GM23338 (cell line): ENCODE data around the gene PLN. TPM values are rescaled to one million over a fixed set of nuclear protein-coding genes. Genes with fewer than 3 reads are reported as not detected.

Source experiments
- ATAC-seq: fragments of 200-7000 bp; cut with Tn5 transposase; 3 replicates; pipeline ENCODE4 v1.9.1; 2020
- DNase-seq: peaks from one replicate; pipeline ENCODE4 v3.0.0-alpha.2; 2015; ENCODE audit warnings: low spot score
- H2AFZ ChIP-seq: fragments of 200-600 bp; sonication (generic); 2 replicates; pipeline ENCODE4 v1.8.0; 2016; ENCODE audit warnings: antibody characterized with exemption, mild to moderate bottlenecking, moderate library complexity
- H3F3A ChIP-seq: fragments of 200-600 bp; sonication (generic); replicated peaks from 2 replicates; pipeline ENCODE4 v1.8.0; 2017; ENCODE audit warnings: antibody characterized with exemption, mixed run types, low read depth
- H3K27ac ChIP-seq: fragments of 200-600 bp; sonication (generic); 2 replicates; pipeline ENCODE4 v1.6.1; 2016; ENCODE audit warnings: low read depth
- H3K27me3 ChIP-seq: fragments of 200-600 bp; sonication (generic); 2 replicates; pipeline ENCODE4 v1.8.0; 2016; ENCODE audit warnings: mild to moderate bottlenecking, mixed run types, moderate library complexity; ENCODE audit not compliant: insufficient read depth
- H3K36me3 ChIP-seq: fragments of 200-600 bp; sonication (generic); 2 replicates; pipeline ENCODE4 v1.8.0; 2016; ENCODE audit warnings: mild to moderate bottlenecking; ENCODE audit not compliant: insufficient read depth
- H3K4me1 ChIP-seq: fragments of 200-600 bp; sonication (generic); 2 replicates; pipeline ENCODE4 v1.8.0; 2016; ENCODE audit warnings: mild to moderate bottlenecking, moderate library complexity; ENCODE audit not compliant: insufficient read depth
- H3K4me2 ChIP-seq: fragments of 200-600 bp; sonication (generic); 2 replicates; pipeline ENCODE4 v1.7.1; 2017; ENCODE audit warnings: mixed run types
- H3K4me3 ChIP-seq: fragments of 200-600 bp; sonication (generic); 2 replicates; pipeline ENCODE4 v1.6.1; 2016; ENCODE audit warnings: mixed run types
- H3K79me2 ChIP-seq: fragments of 200-600 bp; sonication (generic); replicated peaks from 2 replicates; pipeline ENCODE4 v1.8.0; 2017; ENCODE audit warnings: mild to moderate bottlenecking; ENCODE audit not compliant: insufficient read depth
- H3K9me2 ChIP-seq: fragments of 200-600 bp; sonication (generic); 2 replicates; pipeline ENCODE4 v1.8.0; 2017; ENCODE audit not compliant: insufficient read depth
- H4K20me1 ChIP-seq: fragments of 200-600 bp; sonication (generic); replicated peaks from 2 replicates; pipeline ENCODE4 v1.8.0; 2017; ENCODE audit warnings: mild to moderate bottlenecking; ENCODE audit not compliant: insufficient read depth
- H3K27ac Mint-ChIP-seq: 2 replicates; pipeline ENCODE4 v1.8.0; 2020; ENCODE audit warnings: inconsistent platforms, mild to moderate bottlenecking, moderate library complexity, mixed read lengths
- H3K27me3 Mint-ChIP-seq: 3 replicates; pipeline ENCODE4 v1.8.0; 2022; ENCODE audit warnings: low read depth, mild to moderate bottlenecking, moderate library complexity, mixed read lengths, inconsistent platforms; ENCODE audit not compliant: insufficient read depth, poor library complexity
- H3K36me3 Mint-ChIP-seq: 3 replicates; pipeline ENCODE4 v1.8.0; 2021; ENCODE audit warnings: low read depth, mild to moderate bottlenecking, inconsistent platforms, moderate library complexity, mixed read lengths
- H3K4me1 Mint-ChIP-seq: 3 replicates; pipeline ENCODE4 v1.8.0; 2020; ENCODE audit warnings: mild to moderate bottlenecking, inconsistent platforms, mixed read lengths
- H3K4me3 Mint-ChIP-seq: 3 replicates; pipeline ENCODE4 v1.8.0; 2021; ENCODE audit warnings: moderate library complexity, mild to moderate bottlenecking, inconsistent platforms, mixed read lengths
- H3K9me3 Mint-ChIP-seq: 3 replicates; pipeline ENCODE4 v1.8.0; 2020; ENCODE audit warnings: moderate library complexity, mild to moderate bottlenecking, inconsistent platforms, mixed read lengths
- CREB1 ChIP-seq: fragments of 250-450 bp; sonication (Bioruptor Pico); IDR thresholded peaks from 2 replicates; pipeline ENCODE4 v1.5.0; 2020; ENCODE audit warnings: low read depth, mild to moderate bottlenecking, moderate library complexity
- CTCF ChIP-seq, 2 experiments: fragments of 200-600 bp in 1 of 2; sonication (generic) in 1 of 2; conservative IDR thresholded peaks; 2 replicates each; pipeline versions ENCODE4 v1.5.1 to v1.6.1; 2016 to 2017; ENCODE audit warnings: antibody characterized with exemption in 2 of 2, low read depth in 2 of 2, mild to moderate bottlenecking in 2 of 2, moderate library complexity in 1 of 2
- ETS1 ChIP-seq: IDR thresholded peaks from 2 replicates; pipeline ENCODE4 v1.6.1; 2016; ENCODE audit warnings: antibody characterized with exemption
- EZH2 ChIP-seq: fragments of 200-600 bp; sonication (generic); IDR thresholded peaks from one replicate; pipeline ENCODE4 v1.8.0; 2017; ENCODE audit warnings: antibody characterized with exemption, mild to moderate bottlenecking, low read depth; ENCODE audit not compliant: unreplicated experiment
- EZH2phosphoT487 ChIP-seq: fragments of 200-600 bp; sonication (generic); IDR thresholded peaks from one replicate; pipeline ENCODE4 v1.8.1; 2018; ENCODE audit warnings: antibody characterized with exemption; ENCODE audit not compliant: unreplicated experiment
- JUNB ChIP-seq: IDR thresholded peaks from one replicate; pipeline ENCODE4 v1.6.1; 2016; ENCODE audit warnings: antibody characterized with exemption; ENCODE audit not compliant: unreplicated experiment
- NANOG ChIP-seq: IDR thresholded peaks from 2 replicates; pipeline ENCODE4 v1.6.1; 2016; ENCODE audit warnings: antibody characterized with exemption, borderline replicate concordance
- POLR2AphosphoS5 ChIP-seq: IDR thresholded peaks from 2 replicates; pipeline ENCODE4 v1.6.1; 2016; ENCODE audit warnings: antibody characterized with exemption, low read depth
- REST ChIP-seq: IDR thresholded peaks from one replicate; pipeline ENCODE4 v1.6.1; 2018; ENCODE audit warnings: antibody characterized with exemption; ENCODE audit not compliant: unreplicated experiment
- STAT1 ChIP-seq: IDR thresholded peaks from one replicate; pipeline ENCODE4 v1.6.1; 2016; ENCODE audit warnings: antibody characterized with exemption; ENCODE audit not compliant: unreplicated experiment
- ZNF114 ChIP-seq: fragments of 250-450 bp; sonication (Bioruptor Pico); IDR thresholded peaks from 2 replicates; pipeline ENCODE4 v1.5.0; 2020; ENCODE audit warnings: mild to moderate bottlenecking, moderate library complexity
- ZNF331 ChIP-seq: fragments of 250-450 bp; sonication (Bioruptor Pico); IDR thresholded peaks from 2 replicates; pipeline ENCODE4 v1.5.0; 2020; ENCODE audit warnings: low read depth, mild to moderate bottlenecking, moderate library complexity
- ZNF462 ChIP-seq: fragments of 250-450 bp; sonication (Bioruptor Pico); IDR thresholded peaks from 2 replicates; pipeline ENCODE4 v1.5.0; 2020; ENCODE audit warnings: mild to moderate bottlenecking, moderate library complexity
- polyA plus RNA-seq: library from polyadenylated mRNA; unstranded; fragments of >200 nt; fragmentation: Nextera tagmentation; extraction: Ambion mirVana; gene quantifications from 2 replicates; pipeline ENCODE4 v1.2.1, GENCODE V29; 2016
- total RNA-seq: library from RNA; depleted of rRNA; stranded (reverse); fragments of >200 nt; shearing (Covaris generic); gene quantifications from 2 replicates; pipeline ENCODE4 v1.2.3, GENCODE V29; 2014

Gene PLN
- total and polyA plus RNA-seq, 2 experiments from 2014 or later = 0.10 TPM; not detected in 1

- Mint-ChIP-seq H3K27me3 (peaks cover 7% of the 10 kb centered on the region), H3K4me3 (no peak overlapping the region), H3K4me1 (peaks cover 21% of the 10 kb centered on the region), H3K27ac (no peak overlapping the region), H3K9me3 (no peaks in the 10 kb centered on the region), H3K36me3 (no peaks in the 10 kb centered on the region)
- H3K27ac ChIP-seq = no peak overlapping the region
- no peak overlapping the region for H3K4me3 ChIP-seq
- peaks cover 18% of the 10 kb centered on the region for H3K4me1 ChIP-seq
- no peaks in the 10 kb centered on the region for H3K9me2 ChIP-seq
- H3K79me2 ChIP-seq = no peaks in the 10 kb centered on the region
- no peaks in the 10 kb centered on the region for H3K27me3 ChIP-seq
- no peaks in the 10 kb centered on the region for H3F3A ChIP-seq
- TF ChIP-seq REST = no peak
- no peak for TF ChIP-seq ZNF114
- TF ChIP-seq EZH2 = no peak
- TF ChIP-seq POLR2AphosphoS5 = no peak
- no peak for TF ChIP-seq CTCF (conservative IDR thresholded peaks at IDR 0.05; ENCODE audit: low read depth in 2 of 2)
- no peak for TF ChIP-seq ZNF462 (CRISPR knock-in tag)
- no peak; the same call in 1 of the 2 replicates for TF ChIP-seq NANOG
- TF ChIP-seq ZNF331 (CRISPR knock-in tag) = no peak
- TF ChIP-seq CREB1 (CRISPR knock-in tag) = no peak
- no peak for TF ChIP-seq STAT1
- no peak for TF ChIP-seq EZH2phosphoT487
- TF ChIP-seq JUNB = no peak
- no peak for TF ChIP-seq ETS1
- no peak overlapping the region for H2AFZ ChIP-seq
- ATAC-seq (no peak), DNase-seq (no peak)
- H4K20me1 ChIP-seq = no peaks in the 10 kb centered on the region
- H3K36me3 ChIP-seq = no peaks in the 10 kb centered on the region
- peak overlapping the region; percentile 49; the same call in 1 of the 2 replicates for H3K4me2 ChIP-seq
Measured at GRCh38 chr6:118589649-118590365, 41.7 kb downstream of the PLN start.
